HPDE6-E6E7 (cell line): Measurements from ENCODE around the gene PDIA4.
"Not testable (repeated sequence)": the region's sequence is repeated elsewhere in the genome, so short reads cannot be mapped to it uniquely, and the experiment has no call there.

Experiments used
- DNase-seq: peaks from one replicate; pipeline ENCODE4 v3.0.0; 2011; ENCODE audit warnings: missing footprints; ENCODE audit errors: extremely low spot score

PDIA4 gene, protein sequence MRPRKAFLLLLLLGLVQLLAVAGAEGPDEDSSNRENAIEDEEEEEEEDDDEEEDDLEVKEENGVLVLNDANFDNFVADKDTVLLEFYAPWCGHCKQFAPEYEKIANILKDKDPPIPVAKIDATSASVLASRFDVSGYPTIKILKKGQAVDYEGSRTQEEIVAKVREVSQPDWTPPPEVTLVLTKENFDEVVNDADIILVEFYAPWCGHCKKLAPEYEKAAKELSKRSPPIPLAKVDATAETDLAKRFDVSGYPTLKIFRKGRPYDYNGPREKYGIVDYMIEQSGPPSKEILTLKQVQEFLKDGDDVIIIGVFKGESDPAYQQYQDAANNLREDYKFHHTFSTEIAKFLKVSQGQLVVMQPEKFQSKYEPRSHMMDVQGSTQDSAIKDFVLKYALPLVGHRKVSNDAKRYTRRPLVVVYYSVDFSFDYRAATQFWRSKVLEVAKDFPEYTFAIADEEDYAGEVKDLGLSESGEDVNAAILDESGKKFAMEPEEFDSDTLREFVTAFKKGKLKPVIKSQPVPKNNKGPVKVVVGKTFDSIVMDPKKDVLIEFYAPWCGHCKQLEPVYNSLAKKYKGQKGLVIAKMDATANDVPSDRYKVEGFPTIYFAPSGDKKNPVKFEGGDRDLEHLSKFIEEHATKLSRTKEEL

DNA sequence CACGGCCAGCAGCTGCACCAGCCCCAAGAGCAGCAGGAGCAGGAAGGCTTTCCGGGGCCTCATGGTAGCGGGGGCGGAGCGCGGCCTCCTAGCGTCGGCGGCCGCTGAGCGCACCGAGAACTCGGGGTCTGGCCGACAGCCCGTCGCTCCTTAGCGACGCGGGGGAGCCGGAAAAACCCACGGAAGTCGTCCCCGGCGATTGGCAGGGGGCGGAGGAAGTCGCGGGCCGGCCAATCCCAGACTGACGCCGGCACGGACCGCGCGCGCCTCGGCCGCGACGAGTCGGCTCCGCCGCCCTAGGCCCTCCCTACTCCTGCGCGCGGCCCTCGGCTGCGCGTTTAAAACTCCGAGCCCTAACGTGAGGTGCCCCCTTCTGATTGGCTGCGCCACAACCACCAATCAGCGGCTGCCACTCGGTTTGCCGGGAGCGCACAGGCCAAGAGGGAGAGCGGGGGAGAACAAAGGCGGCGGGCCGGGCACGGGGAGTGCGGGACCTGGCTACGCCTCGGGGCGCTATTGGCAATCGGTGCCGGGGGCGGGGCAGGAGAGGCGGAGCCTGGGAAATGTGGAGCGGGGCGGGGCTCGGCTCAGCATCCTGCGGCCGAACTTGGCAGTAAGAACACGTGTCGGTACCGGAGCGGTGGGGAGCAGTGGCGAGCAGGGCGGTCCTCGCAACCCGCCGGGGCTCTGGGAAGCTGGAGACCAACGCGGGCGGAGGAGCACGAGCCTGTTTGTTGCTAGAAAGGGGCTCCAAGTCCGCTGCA lies at the start of gene PDIA4:
PDIA4 (minus strand) TSS at position 160 of the 764 bp plus-strand sequence; CDS start at position 63, 97 bp downstream.
- DNase-seq = peak; percentile 100

DNA sequence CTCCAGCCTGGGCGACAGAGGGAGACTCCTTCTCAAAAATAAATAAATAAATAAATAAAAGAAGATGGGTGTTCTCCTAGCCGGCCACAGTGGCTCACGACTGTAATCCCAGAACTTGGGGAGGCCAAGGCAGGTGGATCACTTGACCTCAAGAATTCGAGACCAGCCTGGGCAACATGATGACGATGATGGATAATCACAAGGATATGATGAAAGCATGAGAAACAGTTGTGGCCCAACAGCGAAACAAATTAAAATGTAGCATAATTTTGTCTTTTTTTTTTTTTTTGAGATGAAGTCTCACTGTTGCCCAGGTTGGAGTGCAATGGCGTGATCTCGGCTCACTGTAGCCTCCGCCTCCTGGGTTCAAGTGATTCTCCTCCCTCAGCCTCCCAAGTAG lies 49.3 kb upstream of the PDIA4 start:
- DNase-seq = no peak

DNA sequence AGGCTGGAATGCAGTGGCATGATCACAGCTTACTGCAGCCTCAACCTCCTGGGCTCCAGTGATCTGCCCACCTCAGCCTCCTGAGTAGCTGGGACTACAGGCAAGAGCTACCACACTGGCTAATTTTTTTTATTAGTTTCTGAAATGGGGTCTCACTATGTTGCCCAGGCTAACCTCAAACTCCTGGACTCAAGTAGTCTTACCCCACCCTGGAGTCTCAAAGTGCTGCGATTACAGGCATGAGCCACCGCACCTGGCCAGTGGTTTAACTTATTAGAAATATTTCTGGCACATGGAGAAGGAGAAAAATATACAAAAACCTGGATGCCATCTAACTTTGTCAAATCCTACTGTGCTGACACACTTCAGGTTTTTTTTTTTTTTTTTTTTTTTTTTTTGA lies 47.0 kb upstream of the PDIA4 start:
- no peak for DNase-seq

DNA sequence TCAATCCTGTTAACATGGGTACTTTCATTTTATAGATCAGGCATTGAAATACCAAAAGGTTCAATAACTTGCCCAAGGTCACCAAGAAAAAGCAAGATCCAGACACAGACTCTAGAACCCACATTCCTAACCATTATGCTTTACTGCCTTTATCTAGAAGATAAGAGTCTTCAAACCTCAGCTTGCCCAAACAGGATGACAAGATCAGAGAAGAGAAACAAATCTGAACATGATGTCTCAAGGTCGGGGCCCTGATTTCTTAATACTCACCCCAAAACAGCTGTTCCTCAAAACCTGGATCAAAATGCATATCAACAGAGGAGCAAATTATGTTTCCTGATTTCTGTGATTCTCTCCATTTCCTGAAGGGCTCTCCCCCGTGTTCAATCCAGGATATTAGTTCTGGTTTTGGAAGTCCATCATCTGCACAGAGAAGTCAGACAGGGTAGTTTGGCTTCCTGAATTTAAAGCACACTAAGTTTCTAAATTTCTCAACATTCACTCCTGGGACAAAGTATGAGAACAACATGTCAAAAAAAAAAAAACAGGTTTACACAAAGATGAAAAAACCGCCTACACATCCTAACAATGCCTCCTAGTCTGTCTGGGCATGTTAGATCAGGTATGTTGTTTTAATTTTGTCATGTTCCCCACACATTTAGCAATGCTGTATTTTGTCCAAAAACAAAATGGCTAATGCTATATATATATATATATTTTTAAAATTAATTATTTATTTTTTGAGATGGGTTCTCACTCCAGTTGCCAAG lies 46.0 kb upstream of the PDIA4 start:
- no peak for DNase-seq

DNA sequence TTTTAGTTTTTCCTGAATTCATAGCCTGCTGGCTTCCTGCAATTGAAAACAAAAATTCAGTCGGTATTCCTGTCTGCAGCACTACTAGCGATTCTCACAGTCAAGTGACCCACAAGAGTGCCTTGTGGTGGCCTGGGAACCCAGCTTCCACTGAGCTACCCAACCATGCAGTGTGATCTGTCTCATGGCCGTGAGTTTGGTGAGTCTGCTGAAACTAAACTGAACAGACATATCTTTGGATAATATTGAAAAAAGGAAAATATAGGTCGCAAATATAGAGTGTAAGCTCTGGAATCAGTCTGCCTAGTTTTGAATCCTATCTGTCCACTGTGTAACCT lies 44.1 kb upstream of the PDIA4 start:
- DNase-seq = no peak

DNA sequence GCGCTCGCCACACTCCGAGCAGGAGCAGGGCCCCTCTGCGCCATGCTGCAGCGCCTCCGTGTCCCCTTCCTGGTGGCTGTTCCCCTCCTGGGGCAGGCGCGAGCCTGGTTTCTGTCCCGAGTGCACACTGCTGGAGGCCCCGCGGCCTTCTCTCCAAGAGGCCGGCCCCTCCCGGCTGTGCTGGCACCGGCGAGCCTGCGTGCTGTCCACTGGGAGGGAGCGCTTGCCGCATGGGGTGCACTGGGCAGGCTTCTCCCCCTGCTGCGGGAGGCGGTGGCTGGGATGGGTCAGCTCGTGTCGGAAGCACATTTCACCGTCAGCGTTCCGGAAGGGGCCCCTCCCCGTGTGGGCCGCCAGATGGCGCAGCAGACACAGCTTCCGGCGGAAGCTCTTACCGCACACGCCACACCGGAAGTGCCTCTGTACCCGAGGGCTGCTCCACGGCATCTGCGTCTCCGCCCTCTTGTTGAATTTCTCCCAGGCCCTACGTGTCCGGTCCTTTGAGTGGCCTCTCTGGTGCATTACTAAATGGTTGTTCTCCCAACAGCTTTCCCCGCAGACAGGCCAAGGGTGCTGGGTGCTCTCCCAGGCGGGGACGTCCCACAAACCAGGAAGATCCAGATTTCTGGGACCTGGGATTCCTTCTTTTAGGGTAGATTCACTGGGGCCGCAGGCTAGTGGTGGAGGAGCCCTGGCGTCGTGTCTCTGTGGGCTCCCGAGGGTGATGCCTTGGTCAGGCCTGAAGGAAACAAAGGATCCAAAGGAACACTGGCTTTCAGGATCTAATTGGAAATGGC lies 43.5 kb upstream of the PDIA4 start:
- no peak for DNase-seq

DNA sequence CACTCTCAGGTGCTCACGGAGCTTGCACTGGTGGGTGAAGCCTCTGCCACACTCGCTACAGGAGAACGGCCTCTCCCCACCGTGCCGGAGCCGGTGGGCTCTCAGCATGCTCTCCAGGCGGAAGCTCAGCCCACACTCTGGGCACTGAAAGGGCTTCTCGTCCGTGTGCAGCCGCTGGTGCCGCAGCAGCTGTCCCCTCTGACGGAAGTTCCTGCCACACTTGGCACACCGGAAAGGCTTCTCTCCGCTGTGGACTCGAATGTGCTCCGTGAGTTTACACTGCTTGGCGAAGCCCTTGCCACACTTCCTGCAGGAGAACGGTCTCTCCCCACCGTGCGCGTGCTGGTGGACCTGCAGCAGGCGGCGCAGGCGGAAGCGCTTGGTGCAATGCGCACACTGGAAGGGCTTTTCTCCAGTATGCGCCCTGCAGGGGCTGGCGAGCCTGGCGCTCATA lies 42.9 kb upstream of the PDIA4 start:
- DNase-seq = no peak

DNA sequence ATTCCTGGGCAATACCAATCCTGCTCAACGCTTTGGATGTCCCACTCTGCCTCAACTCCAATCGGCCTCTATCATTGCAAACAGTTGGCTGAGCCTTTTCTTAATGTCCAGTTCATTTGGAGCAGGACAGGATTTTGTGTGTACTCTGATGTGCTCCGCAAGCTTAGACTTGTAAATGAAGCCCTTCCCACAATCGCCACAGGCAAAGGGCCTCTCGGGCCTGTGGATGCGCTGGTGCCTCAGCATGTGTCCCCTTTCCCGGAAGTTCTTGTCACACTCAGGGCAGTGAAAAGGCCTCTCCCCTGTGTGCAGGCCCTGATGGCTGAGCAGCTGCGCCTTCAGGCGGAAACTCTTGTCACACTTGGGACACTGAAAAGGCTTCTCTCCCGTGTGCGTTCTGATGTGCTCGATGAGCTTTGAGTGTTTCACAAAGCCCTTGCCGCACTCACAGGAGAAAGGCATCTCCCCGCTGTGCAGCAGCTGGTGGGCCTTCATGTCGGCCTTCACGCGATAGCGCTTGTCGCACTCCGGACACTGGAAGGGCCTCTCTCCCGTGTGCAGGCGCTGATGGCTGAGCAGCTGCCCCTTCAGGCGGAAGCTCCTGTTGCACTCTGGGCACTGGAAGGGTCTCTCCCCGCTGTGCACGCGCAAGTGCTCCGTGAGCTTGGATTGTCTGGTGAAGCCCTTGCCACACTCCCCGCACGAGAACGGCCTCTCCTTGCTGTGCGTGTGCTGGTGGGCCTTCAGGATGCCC lies 42.2 kb upstream of the PDIA4 start:
- DNase-seq = no peak

DNA sequence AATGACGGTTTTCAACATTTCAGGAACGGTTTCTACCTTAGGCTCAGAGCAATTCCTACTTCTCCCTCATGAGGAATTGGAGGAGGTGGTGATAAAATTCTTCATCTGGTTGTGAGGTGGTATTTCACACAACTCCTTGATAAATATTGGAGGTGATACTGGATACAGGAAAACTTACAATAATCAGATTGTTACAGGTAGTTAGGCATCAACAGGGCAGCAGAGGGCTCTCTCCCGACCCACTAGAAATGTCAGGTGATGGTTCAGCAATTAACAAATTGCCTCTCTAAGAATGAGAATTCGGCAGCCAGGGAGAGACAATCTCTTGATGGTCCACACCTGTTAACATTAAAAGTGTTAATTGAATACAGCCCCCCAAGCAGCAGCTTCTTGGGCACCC lies 39.6 kb upstream of the PDIA4 start:
- no peak for DNase-seq

DNA sequence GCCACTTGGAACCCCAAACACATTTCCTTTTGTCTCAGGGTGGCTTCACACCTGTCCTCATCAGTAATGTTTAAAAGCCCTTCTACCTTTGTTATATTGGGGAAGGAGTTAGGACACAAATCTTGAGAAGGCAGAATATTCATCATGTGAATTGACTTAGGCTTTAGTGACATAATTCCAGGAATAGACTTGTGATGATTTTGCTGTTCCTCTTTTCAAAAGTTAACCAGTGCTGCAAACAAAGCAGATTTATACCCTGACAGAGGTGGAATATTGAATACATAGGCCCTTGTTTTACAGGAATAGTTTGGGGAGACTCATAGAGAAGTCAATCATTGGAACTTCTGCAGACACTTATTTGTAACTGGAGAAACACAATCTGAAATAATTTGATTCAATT lies 35.2 kb upstream of the PDIA4 start:
- DNase-seq = no peak

DNA sequence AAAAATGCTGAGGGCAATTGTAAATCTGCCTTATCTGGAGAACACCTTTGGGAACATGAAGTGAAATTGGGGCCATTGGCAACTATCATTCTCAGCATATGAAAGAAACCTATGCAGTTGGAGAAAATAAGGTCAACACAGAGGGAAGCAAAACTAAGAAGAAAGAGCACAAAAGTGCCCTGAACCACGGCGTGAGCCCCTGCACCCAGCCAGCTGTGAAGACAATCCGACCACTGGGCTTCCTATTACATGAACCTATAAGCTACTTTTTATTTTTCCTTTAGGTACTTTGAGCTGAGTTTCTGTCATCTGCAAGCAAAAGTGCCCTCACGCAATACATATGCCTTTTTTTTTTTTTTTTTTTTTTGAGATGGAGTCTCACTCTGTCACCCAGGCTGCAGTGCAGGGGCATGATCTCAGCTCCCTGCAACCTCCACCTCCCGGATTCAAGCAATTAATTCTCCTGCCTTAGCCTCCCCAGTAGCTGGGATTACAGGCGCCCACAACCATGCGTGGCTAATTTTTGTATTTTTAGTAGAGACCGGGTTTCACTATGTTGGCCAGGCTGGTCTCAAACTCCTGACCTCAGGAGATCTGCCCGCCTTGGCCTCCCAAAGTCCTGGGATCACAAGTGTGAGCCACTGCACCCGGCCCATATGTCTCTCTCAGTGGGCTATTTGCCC lies 34.1 kb upstream of the PDIA4 start:
- not testable (repeated sequence) for DNase-seq

DNA sequence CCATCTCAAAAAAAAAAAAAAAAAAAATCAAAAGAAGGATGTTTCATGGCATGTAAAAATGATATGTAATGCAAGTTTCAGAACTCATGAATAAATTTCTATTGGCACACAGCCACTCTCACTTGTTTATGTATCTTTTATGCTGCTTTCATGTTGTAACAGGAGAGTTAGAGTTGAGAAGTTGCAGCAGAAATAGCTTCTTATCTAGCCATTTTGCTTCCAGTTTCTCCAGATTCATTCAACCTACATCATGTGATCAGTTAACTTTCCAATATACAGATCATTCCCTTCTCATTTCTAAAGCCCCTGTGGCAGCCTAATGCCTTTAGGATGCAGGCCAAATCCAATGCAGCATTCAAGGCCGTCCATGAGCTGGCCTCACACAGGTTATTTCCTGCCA lies 31.9 kb upstream of the PDIA4 start:
- no peak for DNase-seq

DNA sequence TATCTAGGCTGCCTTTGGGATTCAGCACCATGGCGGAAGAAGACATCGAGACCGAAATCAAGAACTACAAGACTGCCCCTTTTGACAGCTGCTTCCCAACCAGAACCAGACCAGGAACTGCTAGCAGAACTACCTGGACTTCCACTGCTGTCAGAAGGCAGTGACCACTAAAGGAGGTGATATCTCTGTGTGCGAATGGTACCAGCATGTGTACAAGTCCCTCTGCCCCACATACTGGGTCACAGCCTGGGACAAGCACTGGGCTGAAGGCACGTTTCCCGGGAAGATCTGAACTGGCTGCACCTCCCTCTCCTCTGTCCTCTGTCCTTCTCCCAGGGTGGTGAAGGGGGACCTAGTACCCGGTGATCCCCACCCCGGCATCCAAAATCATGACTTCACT lies 25.6 kb upstream of the PDIA4 start:
- no peak for DNase-seq

DNA sequence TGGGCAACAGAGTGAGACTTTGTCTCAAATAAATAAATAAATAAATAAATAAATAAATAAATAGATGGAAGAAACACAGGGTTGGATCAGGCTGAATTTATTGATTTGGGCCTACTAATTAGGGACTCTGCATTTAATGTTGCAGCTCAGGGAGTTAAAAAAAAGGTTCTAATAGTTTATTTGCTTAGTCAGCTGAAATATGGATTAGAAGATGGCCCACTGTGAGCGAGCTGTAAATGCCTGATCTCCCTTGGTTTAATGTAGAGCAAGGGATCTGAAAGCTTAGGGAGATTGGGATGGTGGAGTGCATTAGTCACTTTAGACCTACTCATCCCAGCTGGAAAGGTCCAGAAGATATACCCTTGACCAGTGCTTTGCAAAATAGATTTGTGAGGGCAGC lies 25.1 kb upstream of the PDIA4 start:
- DNase-seq = no peak

DNA sequence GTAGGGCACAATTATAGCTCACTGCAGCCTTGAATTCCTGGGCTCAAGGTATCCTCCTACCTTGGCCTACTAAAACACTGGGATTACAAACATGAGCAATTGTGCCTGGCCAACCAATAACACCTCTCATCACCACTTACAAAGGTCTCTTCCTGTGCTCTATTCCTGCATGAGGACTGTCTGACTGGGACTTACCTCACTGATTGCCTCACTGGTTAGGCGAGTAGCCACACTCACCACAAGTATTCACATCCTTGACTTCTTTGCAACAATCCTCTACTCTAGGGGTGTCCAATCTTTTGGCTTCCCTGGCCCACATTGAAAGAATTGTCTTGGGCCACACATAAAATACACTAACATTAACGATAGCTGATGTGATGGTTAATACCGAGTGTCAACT lies 22.6 kb upstream of the PDIA4 start:
- no peak for DNase-seq

DNA sequence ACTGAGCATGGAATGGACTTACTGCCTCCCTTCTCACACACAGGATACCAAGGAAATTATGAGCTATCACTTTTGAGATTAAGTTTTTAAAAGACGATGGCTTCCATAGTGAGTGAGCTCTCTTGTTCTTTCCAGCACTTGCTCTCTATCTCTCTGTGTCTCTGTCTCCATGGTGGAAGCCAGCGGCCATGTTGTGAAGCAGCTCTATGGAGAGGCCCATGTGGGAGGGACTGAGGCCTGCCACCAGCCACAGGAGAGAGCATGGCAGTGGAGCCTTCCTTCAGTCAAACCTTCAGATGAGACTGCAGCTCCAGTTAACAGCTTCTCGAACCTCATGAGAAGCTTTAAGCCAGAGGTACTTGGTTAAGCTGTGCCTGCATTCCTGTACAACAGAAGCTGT lies 20.5 kb upstream of the PDIA4 start:
- DNase-seq = no peak

DNA sequence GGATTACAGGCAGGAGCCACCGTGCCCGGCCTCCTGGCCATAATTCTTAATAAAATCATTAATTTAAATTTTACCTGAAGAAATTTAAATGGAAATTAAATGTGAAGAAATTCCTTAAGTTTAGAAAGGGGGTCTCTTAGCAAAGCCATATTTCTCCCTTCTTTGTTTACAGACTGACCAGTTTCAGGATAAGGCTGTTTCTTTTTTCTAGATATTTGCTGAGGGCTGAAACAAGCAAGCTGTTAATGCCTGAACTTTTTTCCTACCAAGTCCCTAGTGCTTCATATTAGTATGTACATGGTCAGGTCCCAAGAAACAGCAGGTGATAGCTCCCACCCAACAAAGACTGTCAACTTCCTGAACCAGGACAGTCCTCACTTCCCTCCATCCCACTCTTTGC lies 18.1 kb upstream of the PDIA4 start:
- DNase-seq = no peak

DNA sequence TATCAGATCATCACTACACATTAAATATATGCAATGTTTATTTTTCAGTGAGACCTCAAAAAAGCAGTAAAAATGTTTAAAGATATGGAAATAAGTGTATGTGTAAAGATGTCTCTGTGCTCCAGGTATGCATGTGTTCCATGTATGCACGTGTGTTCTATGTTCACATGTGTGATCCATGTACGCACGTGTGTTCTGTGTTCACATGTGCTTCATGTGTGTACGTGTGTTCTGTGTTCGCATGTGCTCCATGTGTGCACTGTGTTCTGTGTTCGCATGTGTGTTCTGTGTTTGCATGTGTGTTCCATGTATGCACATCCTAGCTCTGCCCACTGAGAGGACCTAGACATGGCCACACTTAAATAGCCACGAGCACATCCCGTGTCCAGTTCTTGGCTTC lies 15.6 kb upstream of the PDIA4 start:
- DNase-seq = no peak

DNA sequence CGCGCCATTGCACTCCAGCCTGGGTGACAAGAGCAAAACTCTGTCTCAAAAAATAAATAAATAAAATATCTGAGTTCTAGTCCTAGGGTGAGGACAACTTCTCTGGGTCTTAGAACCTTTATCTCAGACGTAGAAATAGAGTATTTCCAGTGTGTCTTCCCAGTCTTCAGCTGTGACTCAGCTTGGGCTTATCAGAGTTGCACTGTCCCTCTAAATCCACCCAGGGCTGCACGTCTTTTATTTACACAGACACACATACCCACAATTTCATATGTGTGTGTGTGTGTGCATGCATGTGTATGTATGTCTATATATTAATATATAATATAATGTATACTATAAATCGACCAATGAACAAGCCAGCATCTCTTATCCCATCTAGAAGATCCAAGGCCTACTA lies 13.0 kb upstream of the PDIA4 start:
- no peak for DNase-seq

DNA sequence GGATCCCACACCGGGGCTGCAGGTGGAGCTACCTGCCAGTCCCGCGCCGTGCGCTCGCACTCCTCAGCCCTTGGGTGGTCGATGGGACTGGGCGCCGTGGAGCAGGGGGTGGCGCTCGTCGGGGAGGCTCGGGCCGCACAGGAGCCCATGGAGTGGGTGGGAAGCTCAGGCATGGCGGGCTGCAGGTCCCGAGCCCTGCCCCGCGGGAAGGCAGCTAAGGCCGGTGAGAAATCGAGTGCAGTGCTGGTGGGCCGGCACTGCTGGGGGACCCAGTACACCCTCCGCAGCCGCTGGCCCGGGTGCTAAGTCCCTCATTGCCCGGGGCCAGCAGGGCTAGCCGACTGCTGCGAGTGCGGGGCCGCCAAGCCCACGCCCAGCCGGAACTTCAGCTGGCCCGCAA lies 10.3 kb upstream of the PDIA4 start:
- not testable (repeated sequence) for DNase-seq
